Measurements from ENCODE around the gene MCM3.

The MCM3 gene

GRCh38 chr6:52251113-52251512 lies 33.4 kb downstream of the MCM3 start:
- no peak for DNase-seq (ENCODE audit: low read depth)

GRCh38 chr6:52249078-52249477 lies 35.5 kb downstream of the MCM3 start:
- DNase-seq (ENCODE audit: low read depth) = no peak

DNA sequence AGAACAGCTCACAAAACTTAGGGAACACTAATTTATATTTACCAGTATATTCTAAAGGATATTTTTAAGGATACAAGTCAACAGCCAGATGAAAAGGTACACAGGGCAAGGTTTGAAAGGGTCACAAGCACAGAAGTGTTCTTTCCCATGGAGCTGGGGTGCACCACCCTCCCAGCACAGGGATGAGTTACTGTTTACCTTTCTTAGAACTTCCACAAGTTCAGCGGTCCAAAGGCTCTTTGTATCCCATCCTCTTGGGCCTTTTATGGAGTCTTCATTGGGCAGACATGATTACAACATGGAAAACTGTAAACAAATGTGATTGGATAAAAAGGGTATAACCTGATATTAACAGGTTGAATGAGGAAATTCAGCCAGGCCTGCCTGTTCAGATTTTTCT lies 39.1 kb downstream of the MCM3 start:
- no peak for DNase-seq (ENCODE audit: low read depth)

DNA sequence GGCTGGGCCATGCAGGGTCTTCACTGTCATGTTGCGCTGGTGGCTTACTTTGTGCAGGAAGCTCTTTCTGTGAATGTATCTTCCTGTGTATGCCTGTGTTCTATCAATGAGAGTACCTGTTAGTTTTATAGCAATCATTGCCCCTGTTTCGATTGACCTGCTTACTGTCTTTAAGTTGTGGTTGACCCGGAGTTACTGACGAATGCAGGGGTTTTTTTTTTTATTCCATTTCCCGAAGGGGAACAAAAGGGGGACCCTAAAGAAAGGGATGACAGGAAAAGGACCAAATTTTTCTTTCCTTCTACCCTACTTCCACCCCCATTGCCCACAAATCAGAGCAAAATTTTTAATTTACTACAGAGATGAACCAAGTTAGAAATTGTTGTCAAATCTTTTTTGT lies 40.1 kb downstream of the MCM3 start, which contains the start of gene IL17F:
Gene IL17F, minus strand, starts transcription at position 101 of the 400 bp plus-strand sequence. Its CDS starts 71 bp downstream, at position 30.
- no peak for DNase-seq (ENCODE audit: low read depth)

DNA sequence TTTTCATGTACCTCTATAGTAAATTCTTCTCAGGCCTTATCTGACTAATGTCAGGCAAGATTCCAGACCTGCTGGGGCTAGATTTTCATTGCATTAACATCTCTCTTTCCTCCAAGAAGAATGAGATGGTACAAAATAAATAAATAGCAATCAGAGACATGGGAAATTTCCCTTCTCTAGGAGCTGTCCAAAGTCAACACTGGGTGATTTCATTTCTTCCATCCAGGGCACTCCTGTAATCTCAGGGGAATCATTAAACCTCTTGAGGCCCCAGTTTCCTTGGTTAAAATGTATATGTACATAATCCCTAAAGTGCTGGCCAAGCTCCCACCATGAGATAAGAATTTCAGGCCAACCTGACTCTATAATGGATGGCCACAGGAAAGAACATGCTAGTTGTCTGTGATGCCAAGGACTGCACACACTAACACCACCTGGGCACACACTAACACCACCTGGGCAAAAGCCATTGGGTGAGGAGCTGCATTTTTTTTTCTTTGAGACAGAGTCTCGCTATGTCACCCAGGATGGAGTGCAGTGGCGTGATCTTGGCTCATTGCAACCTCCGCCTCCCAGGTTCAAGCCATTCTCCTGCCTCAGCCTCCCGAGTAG lies 41.2 kb downstream of the MCM3 start:
- no peak for DNase-seq (ENCODE audit: low read depth)

GRCh38 chr6:52241819-52242218 lies 42.7 kb downstream of the MCM3 start:
- no peak for DNase-seq (ENCODE audit: low read depth)

GRCh38 chr6:52233975-52234823 lies 50.3 kb downstream of the MCM3 start:
- peak; percentile 40 for DNase-seq (ENCODE audit: low read depth)

- no peak for DNase-seq (ENCODE audit: low read depth)
Observed at GRCh38 chr6:52233005-52233404, 51.5 kb downstream of the MCM3 start.

GRCh38 chr6:52231406-52232127 lies 53.0 kb downstream of the MCM3 start:
- DNase-seq (ENCODE audit: low read depth) = peak; percentile 30

- no peak for DNase-seq (ENCODE audit: low read depth)
Observed at GRCh38 chr6:52230685-52231084, 53.9 kb downstream of the MCM3 start.

DNA sequence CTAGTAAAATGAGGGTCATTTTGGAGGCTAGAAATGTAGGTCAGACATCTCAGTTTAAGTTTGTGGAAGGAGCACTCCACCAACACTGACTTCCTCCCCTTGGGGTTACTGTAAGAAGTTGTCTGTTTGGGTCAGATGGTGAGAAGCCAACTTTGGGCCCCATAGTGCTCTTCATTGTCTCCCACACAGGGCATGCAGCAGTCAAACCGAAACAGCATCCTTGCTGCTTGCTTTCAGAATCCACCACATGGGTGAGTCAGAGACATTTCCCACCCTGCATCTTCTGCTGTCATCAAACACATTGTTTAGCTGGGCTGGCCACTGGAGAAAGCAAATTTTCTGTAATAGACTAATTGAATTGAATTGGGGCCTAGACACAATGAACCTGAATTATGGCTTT lies 57.0 kb downstream of the MCM3 start:
- DNase-seq (ENCODE audit: low read depth) = peak; percentile 69

GRCh38 chr6:52221302-52221701 lies 63.2 kb downstream of the MCM3 start:
- DNase-seq (ENCODE audit: low read depth) = peak; percentile 61

GRCh38 chr6:52217761-52218160 lies 66.8 kb downstream of the MCM3 start:
- DNase-seq (ENCODE audit: low read depth) = no peak

DNA sequence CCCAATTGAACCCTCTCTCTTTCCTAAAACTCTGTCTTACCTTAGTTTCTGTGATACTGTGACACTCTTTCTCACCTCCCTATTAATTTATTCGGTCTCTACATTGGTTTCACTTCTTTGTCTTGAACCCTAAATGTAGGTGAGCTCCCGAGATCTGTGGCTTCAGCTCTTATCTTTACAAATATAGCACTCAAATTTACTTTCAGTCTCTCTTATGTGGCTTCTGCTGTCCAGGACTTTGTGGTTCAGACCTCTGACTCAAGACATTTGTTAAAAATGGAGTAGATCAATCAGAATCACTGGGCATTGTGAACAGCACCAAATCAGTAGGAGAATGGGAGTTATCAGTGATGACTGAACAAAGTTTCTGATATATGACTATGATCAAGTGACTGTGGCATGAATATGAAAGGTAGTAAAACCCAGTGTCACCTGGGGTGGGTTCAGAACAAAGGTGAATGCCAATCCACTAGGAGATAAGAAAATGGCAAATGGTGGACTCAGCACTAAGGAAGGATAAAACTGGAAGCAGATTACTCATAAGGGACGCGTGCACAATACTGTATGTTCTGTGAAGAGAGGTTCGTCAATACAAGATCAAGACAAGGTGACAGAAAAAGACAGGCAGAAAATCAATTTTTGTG lies 67.5 kb downstream of the MCM3 start:
- no peak for DNase-seq (ENCODE audit: low read depth)

DNA sequence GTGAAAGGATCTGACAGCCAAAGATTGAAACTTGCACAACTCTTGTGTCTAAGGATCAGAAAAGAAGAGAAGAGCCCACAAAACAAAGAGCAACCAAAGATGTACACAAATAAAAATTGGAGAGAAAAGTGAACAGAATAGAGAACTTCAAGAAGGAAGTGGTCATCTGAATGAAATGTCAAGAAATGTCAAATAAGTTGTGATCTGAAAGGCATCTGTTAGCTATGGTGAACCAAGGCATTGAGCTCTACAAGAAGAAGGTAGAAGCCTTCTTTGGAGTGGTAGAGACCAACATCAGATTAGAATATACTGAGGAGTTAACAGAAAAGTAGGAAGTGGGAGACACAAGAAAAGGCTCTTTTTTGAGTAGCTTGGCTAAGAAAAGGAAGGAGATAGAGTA lies 68.8 kb downstream of the MCM3 start:
- DNase-seq (ENCODE audit: low read depth) = no peak

All from activated T-cell treated with anti-CD3 and anti-CD28 coated beads for 48 hours (primary cell).